ENCODE results near the gene CD320.
A peak's percentile ranks its signal among the peaks of the same experiment; 100 is the strongest.

Gene CD320

GRCh38 chr19:8256276-8257051, 51.7 kb downstream of the CD320 start:
- no peak for TF ChIP-seq CTCF (IDR thresholded peaks at IDR 0.05; ENCODE audit: extremely low read depth, insufficient read depth, missing control alignments)
- no peak for DNase-seq (ENCODE audit: low spot score)
- in situ Hi-C loops (cut with MboI; ENCODE audit: low pct_unique_long_range_greater_than_20kb, low sequenced_read_pairs, unreplicated experiment): no loop called here

- TF ChIP-seq CTCF (IDR thresholded peaks at IDR 0.05; ENCODE audit: extremely low read depth, insufficient read depth, missing control alignments): no peak
- DNase-seq (ENCODE audit: low spot score): no peak
- in situ Hi-C loops (cut with MboI; ENCODE audit: low pct_unique_long_range_greater_than_20kb, low sequenced_read_pairs, unreplicated experiment): no loop called here
Observed at GRCh38 chr19:8255426-8256125, 52.6 kb downstream of the CD320 start.

GRCh38 chr19:8254286-8255001, 53.7 kb downstream of the CD320 start:
- in situ Hi-C loops (cut with MboI; ENCODE audit: low pct_unique_long_range_greater_than_20kb, low sequenced_read_pairs, unreplicated experiment): no loop called here
- no peak for DNase-seq (ENCODE audit: low spot score)
- no peak for TF ChIP-seq CTCF (IDR thresholded peaks at IDR 0.05; ENCODE audit: extremely low read depth, insufficient read depth, missing control alignments)

- in situ Hi-C loops (cut with MboI; ENCODE audit: low pct_unique_long_range_greater_than_20kb, low sequenced_read_pairs, unreplicated experiment): no loop called here
- no peak for TF ChIP-seq CTCF (IDR thresholded peaks at IDR 0.05; ENCODE audit: extremely low read depth, insufficient read depth, missing control alignments)
- DNase-seq (ENCODE audit: low spot score): no peak
Observed at GRCh38 chr19:8253678-8254077, 54.5 kb downstream of the CD320 start.

GRCh38 chr19:8252922-8253589, 55.1 kb downstream of the CD320 start:
- in situ Hi-C loops (cut with MboI; ENCODE audit: low pct_unique_long_range_greater_than_20kb, low sequenced_read_pairs, unreplicated experiment): no loop called here
- DNase-seq (ENCODE audit: low spot score): peak; percentile 88

More at GRCh38 chr19:8252922-8253589, 55.1 kb downstream of the CD320 start:
- peak; percentile 94 for TF ChIP-seq CTCF (IDR thresholded peaks at IDR 0.05; ENCODE audit: extremely low read depth, insufficient read depth, missing control alignments)
